Stimulated activated CD4-positive, alpha-beta T cell treated with anti-CD3 and anti-CD28 coated beads, Interleukin-4, amount 100 ng/mL, for 1 hour (primary cell): ENCODE measurements around the gene PLP2.

Experiments
- DNase-seq: peaks from one replicate; pipeline ENCODE4 v3.0.0-alpha.2; 2020

PLP2 gene

GRCh38 chrX:49187526-49187925 is 15.8 kb downstream of the PLP2 start:
- no peak for DNase-seq

GRCh38 chrX:49188468-49189076 is 16.9 kb downstream of the PLP2 start:
- DNase-seq: no peak

GRCh38 chrX:49189606-49190005 is 17.9 kb downstream of the PLP2 start:
- no peak for DNase-seq

- peak; percentile 74 for DNase-seq
Measured at GRCh38 chrX:49190821-49191573, 19.3 kb downstream of the PLP2 start.

DNA sequence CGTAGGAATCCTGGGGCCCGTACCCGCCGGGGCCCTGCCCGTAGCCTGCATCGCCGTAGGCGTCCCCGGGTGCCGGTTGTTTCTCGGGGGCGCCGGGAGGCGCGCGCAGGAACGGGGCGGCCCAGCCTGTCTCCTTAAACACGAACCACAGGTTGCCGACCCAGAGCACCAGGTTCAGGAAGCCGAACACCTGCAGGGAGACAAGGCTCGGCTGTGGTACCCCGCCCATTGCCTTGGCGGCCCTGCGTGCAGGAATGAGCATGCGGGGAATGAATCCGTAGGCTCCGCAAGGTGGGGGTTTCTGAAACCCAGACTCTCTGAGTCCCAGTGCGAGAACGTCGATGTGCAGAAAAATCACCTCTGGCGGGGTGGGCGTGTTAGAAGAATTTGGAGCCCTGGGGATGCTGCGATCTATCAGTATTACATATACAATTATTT is 19.9 kb downstream of the PLP2 start:
- peak; percentile 31 for DNase-seq

DNA sequence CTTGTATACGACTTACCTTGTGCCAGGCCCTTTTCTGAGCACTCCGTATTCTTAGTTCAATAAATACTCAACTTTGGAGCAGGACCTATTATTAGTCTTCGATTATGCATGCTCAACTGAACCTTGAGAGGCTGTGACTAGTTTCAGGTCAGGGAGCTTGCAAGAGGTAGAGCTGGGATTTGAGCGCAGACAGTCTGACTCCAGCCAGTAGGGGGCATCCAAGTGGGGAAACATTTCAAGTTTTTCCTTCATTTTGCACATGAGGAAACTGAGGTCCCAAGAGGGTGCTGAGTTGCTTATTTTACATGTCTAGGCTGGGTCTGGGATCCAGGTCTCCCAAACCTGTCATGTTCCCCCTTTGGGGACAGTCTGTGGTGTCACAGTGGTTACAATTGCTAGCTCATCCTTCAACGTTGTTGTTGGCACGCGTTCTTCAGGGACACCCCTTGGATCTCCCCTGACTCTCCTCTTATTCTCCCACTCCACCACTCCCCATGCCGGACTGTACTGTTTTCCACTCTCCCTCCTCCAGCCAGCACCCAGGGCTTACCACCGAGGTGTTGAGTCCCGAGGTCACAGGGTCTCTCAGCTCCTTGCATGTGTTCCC is 21.1 kb downstream of the PLP2 start:
- DNase-seq: no peak

- no peak for DNase-seq
Measured at GRCh38 chrX:49193542-49193964, 21.9 kb downstream of the PLP2 start.

DNA sequence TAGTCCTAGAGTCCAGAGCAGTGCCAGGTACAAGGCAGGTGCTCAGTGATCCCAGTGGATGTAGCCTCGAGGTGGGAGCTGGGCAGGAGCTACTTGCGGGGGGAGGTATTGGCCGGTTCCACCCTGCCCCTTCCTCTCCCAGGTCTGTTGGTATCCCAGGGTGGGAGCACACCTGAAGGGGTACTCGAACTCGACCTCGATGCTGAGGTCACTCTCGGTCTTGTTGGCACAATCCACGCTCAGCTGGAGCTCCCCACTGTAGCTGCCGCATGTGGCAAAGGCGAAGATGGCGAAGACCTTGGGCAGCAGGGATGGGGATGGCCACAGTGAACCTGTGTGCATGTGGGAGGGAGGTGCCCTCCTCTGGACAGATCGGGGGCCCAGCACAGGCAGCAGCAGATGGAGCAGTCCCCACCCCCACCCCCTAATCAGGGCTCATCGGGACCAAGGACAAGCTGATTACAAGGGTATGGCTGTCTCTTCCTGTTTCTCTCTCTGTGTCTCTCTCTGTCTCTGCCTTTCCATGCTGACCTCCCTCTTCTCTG is 25.9 kb downstream of the PLP2 start:
- no peak for DNase-seq

DNA sequence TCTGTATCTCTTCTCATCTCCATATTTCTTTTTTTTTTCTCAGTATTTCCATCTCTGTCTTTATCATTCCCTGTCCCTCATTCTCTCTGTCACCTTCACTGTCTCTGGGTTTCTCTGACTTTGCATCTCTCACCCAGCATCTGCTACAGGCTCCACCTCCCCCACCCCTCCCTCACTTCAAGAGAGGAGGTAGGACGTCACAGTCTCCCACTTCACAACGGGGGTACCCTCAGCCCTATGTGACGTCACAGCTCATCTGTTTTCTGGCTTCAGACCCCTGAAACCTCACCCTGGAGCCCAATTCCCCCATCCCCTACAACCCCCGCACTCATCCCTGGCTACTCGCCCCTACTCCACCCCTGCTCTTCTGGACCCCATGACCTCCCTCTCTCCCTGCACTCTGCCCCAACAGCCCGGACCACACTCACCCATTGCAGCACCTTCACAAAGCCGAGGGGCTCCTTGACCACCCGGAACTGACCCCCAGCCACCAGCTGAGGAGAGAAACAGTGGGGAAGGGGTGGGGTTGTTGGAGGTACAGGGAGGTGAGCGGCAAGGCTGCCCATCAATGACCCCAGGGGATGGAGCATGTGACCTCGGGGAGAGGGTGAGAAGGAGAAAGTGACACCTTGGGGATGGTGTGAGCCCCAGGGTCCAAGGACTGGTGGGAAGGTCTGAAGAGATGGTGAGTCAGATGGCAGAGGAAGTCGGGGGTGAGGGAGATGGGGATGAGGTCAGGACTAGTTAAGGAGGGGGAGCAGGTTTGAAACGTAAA is 27.0 kb downstream of the PLP2 start:
- no peak for DNase-seq

DNA sequence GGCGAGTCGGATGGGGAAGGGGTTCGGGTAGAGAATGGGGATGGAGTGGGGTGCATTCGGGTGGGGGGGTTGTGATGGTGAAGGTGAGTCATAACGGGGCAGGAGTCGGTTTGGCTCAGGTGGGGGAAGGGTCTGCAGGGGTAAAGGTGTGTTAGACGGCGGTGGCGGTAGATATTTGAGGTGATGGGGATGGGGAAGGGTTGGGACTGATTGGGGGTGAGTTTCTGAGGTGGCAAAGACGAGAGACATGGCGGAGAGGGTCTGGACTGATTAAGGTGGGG is 27.6 kb downstream of the PLP2 start:
- DNase-seq: no peak

DNA sequence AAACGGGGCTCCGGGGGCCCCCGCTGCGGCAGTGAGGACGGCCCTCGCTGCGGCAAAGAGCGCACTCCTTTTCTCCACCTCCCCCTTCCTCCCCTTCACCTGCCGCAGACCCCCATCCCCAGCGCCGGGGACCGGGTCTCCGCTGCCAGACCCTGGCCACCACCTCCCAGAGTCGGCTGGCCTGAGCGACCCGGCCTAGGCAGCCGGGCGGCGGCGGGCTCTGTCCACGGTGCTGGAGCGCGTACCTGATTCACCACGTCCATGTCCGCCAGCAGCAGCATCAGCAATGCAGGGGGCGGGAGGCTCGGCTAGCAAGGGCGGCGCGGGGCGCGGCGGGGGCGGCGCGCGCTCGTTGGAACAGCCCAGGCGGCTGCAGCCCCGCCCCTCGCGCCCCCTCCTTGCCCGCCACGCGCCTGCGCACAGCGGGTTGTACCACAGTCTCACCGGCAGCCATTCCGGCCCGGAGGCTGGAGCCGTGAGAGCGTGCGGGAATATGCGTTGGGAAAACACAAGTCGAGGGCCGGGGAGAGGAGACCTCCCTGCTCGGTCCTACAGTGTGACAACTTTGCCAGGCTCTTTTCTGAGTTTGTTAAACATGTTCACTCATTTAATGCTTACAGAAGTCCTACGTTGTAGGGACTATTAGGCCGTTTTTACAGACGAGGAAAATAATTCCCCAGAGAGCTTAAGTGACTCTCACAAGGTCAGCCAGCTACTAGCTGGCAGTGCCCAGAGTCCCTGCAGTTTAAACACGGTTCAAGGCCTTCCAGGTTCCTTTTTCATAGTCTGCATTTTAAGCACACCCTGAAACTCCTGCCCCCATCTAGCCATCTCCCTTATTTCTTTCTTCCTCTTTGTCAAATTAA is 28.4 kb downstream of the PLP2 start, which contains the start of gene SYP:
SYP (minus strand) TSS at position 288 of the 866 bp plus-strand sequence; CDS start at position 281, 7 bp downstream.
- DNase-seq: peak; percentile 87

- no peak for DNase-seq
Measured at GRCh38 chrX:49202022-49202421, 30.3 kb downstream of the PLP2 start.

DNA sequence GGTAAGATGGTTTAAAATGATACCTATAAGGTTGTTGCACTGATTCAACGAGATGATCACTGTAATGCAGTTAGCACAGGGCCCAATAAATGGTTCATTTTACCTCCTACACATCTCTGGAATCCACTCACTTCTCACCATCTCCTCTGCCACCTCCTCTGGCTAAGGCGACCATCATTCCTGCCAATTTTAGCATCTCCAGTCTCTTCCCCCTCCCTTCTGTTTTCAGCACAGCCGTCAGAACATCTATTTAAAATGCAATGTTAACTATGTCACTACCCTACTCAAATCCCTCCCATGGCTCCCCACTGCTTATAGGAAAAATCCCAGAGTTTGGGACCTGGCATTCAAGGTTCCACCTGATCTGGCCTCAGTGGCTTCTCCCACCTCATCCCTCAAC is 31.8 kb downstream of the PLP2 start:
- DNase-seq: no peak

DNA sequence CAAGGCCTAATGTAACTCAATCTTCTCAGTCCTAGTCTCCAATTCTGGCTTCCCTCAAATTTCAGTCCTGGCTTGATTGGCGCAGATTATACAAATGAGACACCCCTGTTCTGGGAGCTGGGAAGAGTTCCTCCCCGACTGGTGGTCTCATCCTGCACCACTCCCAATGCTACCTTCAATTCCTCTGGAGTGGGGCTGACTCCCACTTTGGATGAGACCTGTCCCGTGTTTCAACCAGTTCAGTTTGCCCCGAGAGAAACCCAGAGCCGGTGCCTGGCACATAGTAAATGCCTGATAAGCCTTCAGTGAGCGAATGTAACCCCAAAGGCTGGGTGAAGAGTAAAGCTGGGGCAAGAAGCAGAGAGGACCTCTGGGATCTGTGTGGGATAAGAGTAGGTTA is 32.3 kb downstream of the PLP2 start:
- no peak for DNase-seq

DNA sequence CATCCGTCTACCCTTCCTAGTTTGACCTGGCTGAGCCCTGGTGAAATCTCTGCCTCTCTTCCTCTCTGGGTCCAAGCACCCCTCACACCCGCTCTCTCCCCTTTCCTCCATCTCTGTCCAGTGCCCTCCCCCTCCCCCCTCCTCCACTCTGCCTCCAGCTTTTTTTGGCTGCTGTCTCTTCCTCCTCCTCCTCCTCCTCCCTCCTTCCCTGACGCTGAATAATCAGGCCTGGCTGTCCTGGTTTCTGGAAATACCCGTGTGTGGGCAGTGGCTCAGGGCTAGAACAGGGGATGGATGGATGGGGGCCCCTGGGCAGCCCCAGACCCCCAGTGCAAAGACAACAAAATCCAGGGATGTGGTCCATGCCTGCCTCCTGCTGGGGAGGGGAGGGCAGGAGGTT is 33.0 kb downstream of the PLP2 start:
- no peak for DNase-seq

- no peak for DNase-seq
Measured at GRCh38 chrX:49205443-49205842, 33.7 kb downstream of the PLP2 start.

DNA sequence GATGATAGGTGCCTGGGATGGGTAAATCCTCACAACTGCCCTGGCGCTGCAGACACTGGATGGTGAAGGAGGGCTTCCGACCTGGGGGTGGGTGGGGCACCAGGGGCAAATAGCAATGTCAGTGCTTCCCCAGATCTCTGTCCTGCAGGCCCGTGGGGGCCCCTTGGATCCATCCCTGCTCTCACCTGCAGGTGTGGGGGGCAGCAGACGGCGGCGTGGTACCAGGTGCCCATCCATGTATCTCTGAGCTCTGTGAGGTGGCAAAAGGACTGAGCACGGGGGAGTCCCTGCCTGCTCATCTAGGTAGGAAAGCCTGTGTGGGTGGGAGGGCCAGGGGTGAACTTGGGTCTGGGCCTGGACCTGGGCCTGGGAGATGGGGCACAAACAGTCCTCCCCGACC is 34.8 kb downstream of the PLP2 start:
- no peak for DNase-seq

GRCh38 chrX:49208399-49208798 is 36.7 kb downstream of the PLP2 start:
- no peak for DNase-seq

- no peak for DNase-seq
Measured at GRCh38 chrX:49209434-49210251, 37.9 kb downstream of the PLP2 start.

DNA sequence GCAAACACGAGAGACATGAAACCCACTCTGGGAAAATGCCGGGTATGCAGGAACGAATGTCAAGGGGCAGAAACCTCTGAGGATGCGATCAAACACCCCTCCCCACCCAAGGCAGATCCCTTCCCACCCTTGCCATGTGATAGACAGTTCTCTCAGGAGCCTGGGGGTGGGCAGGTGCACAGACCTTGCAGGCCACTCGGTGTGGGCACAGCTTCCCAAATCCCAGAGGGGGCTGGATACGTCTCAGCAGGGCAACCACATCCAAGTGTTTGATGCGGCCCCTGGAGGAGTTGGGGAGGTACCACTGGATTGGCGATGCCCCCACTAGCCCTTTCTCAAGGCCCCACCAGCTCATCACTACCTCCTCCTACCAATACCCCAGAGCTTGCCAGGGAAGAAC is 38.7 kb downstream of the PLP2 start:
- no peak for DNase-seq

- DNase-seq: no peak
Measured at GRCh38 chrX:49211074-49211473, 39.4 kb downstream of the PLP2 start.
